GM19035 (cell line): ENCODE data around the gene CD33.
"Not testable (repeated sequence)": the region's sequence is repeated elsewhere in the genome, so short reads cannot be mapped to it uniquely, and the experiment has no call there.

Experiments used
- ATAC-seq: cut with Tn5 transposase; IDR thresholded peaks from one replicate; pipeline ENCODE4 v1.9.1; 2021; ENCODE audit not compliant: unreplicated experiment

CD33 gene

DNA sequence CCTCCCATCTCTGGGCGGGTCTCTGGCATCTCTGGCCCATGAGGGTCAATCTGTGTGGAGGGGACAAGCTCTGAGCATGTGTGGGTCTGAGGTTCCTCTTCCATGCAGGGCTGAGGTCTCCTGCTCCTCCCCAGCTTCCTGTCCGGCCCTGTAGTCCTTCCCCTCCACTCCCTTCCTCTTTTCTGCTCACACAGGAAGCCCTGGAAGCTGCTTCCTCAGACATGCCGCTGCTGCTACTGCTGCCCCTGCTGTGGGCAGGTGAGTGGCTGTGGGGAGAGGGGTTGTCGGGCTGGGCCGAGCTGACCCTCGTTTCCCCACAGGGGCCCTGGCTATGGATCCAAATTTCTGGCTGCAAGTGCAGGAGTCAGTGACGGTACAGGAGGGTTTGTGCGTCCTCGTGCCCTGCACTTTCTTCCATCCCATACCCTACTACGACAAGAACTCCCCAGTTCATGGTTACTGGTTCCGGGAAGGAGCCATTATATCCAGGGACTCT is at the start of gene CD33:
Gene CD33, plus strand, starts transcription at position 183 of the 496 bp plus-strand sequence. Its CDS starts 39 bp downstream, at position 222.
- ATAC-seq: not testable (repeated sequence)

- ATAC-seq: no peak
Measured at GRCh38 chr19:51179256-51179655, 45.6 kb upstream of the CD33 start.

DNA sequence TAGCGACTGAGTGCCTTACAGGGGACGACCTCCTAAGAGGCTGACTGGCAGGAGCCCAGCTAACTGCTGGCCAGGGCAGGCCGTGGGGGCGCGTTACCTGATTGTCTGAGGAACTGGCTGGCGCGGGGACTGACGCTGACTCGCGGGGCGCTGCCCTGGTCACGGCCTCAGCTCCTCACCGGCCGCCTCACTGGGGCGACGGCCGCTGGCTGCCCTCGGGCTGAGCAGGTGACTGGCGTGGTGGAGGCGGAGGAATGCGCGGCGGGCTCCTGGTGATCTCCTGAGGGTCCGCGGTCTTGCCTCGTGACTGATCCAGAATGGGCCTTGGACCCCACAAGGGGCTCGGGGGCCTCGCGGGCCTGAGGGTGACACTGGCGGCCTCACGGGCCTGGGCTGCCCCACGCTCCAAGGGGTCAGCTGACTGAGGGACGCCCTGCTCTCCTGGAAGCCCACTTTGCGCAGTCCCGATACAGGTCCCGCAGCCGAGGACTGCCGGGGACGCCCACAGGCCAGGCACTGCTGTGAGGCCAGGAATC is 43.4 kb upstream of the CD33 start:
- no peak for ATAC-seq

DNA sequence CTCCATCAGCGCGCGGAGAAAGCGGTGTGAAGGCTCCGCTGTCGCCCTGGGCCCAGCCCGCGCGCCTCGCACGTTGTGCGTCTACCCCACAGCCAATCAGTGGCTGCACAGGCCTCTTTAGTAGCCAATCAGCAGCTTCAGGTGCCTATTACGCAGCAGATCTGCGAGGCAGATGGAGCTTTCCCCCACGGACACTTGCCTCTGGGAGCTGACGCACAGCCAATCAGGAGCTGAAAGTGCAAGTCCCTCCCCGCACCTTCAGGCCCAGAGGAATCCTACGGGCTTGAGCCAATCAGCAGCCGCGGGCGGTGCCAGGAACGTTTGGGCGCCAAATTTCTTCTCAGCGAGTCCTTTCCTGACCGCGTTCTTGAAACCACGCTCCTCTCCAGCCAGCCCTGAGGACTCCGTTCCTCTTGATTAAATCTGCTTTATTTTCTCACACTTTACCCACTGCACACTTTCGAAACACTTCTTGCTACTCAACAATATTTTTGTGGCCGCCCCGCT is 42.9 kb upstream of the CD33 start:
- no peak for ATAC-seq

- ATAC-seq: no peak
Measured at GRCh38 chr19:51183629-51184028, 41.3 kb upstream of the CD33 start.

- no peak for ATAC-seq
Measured at GRCh38 chr19:51185069-51185867, 39.6 kb upstream of the CD33 start.

DNA sequence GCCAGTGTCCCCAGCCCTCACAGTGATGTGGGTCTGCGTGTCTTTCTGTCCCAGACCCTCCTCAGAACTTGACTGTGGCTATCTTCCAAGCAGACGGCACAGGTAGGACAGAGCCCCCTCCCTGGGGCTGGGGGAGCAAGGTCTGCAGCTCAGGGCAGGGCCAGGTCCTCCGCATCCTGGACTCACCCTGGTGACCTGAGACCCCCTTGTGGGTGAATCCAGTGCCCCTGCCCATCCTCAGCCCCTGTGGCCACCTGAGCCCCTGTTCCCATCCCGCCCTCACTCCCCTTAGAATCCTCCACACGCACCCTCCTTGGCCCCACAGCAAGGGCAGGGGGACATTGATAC is 39.0 kb upstream of the CD33 start:
- no peak for ATAC-seq

DNA sequence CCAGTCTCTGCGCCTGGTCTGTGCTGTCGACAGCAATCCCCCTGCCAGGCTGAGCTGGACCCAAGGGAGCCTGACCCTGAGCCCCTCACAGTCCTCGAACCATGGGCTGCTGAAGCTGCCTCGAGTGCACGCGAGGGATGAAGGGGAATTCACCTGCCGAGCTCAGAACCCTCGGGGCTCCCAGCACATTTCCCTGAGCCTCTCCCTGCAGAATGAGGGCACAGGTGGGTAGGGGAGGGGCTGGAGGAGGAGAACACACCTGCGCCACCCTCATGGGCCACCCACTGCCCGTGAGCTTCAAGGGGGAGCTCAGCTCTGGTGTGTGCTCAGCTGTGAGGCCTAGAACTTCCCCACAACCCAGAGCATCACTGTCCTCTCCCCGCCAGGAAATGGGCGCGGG is 38.6 kb upstream of the CD33 start:
- no peak for ATAC-seq

- ATAC-seq: no peak
Measured at GRCh38 chr19:51187395-51188226, 37.3 kb upstream of the CD33 start.

DNA sequence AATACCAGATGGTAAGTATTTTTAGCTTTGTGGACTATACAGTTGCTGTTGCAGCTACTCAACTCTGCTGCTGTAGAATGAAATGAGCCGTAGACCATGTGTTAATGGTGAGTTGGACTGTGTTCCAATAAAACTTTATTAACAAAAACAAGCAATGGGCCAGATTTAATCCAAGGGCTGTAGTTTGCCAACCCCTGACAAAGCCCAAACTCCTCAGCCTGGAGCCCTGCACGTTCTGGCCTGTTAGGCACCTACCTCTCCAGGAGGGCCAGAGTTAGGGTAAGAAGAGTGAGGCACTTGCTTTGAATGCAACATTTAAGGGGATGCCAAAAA is 36.7 kb upstream of the CD33 start:
- no peak for ATAC-seq

- no peak for ATAC-seq
Measured at GRCh38 chr19:51192689-51193088, 32.2 kb upstream of the CD33 start.

DNA sequence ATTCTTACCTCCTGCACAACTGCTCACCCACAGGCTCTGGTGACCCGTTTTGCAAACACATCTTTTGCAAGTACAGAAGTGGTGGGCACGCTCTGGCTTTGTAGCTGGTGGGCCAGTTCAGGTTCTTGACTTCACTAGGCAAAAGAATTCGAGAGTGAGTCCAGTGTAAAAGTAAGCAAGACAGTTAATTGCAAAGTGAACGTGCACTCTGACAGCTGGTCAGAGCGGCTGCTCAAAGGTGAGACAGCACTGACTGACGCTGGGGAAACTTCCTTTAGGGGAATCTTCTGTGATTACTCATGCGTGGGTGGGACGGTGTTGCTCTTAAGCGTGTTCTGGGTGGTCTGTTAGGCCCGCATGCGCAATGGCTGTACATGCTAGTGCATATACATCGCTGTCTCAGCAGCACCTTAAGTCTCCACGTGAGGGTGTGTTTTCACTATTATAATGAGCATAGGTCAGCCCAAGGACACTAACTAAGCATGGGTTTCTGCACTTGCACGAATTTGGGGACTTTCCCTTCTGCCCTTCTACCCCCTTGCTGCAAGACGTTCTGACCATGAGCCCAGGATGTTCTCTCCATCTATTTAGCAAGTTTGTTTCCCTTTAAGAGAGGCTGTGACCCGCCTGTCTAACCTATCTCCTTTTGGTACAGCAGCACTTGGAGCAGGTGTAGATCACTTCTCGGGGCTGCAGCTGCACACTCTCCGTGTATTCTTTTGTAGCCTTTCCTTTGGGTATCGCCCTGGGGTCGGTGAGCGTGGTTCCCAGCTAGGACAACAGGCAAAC is 30.2 kb upstream of the CD33 start:
- no peak for ATAC-seq

DNA sequence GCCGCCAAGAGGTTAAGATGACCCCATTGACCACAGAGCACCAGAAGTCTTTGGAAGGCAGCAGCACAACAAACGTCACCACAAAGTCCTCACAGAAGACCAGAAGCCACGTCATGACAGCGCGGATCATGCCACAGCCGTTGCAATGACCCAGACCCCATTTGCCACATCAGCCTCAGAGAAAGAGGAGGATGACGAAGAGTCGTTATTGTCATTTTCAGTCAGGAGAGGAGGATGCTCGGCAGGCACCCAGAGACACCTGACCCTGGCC is 29.6 kb upstream of the CD33 start:
- no peak for ATAC-seq

GRCh38 chr19:51195616-51196015 is 29.3 kb upstream of the CD33 start:
- ATAC-seq: no peak

GRCh38 chr19:51196181-51196580 is 28.7 kb upstream of the CD33 start:
- ATAC-seq: no peak

DNA sequence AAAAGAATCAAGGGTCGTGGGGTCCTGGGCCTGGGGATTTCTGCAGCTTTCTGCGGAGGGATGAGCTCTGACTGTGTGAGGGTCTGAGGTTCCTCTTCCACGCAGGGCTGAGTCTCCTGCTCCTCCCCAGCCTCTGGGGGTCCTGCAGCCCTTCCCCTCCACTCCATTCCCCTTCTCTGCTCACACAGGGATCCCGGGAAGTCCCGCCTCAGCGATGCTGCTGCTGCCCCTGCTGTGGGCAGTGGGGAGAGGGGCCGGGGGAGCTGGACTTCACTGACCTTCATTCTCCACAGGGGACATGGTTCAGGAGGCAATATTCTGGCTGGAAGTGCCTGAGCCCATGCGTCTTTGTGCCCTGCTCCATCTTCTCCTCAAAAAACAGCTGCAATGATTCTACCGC is 26.2 kb upstream of the CD33 start:
- no peak for ATAC-seq

- no peak for ATAC-seq
Measured at GRCh38 chr19:51200071-51200666, 24.7 kb upstream of the CD33 start.

- ATAC-seq: no peak
Measured at GRCh38 chr19:51201712-51202111, 23.2 kb upstream of the CD33 start.

GRCh38 chr19:51203916-51204315 is 21.0 kb upstream of the CD33 start:
- ATAC-seq: no peak

DNA sequence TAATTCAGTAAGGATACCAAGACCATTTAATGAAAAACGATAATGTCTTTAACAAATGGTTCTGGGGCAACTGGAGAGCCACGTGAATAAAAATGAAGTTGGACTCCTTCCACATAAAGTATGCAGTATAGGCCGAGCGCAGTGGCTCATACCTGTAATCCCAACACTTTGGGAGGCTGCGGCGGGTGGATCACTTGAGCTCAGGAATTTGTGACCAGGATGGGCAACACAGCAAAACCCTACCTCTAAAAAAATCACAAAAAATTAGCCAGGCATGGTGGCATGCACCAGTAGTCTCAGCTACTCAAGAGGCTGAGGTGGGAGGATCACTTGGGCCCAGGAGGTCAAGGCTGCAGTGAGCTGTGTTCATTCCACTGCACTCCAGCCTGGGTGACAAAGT is 20.6 kb upstream of the CD33 start:
- ATAC-seq: no peak

- no peak for ATAC-seq
Measured at GRCh38 chr19:51207747-51208146, 17.1 kb upstream of the CD33 start.
